Astrocyte of the spinal cord (primary cell): Measurements from ENCODE around the gene HSD17B11.
A peak's percentile ranks its signal among the peaks of the same experiment; 100 is the strongest.

ENCODE experiments used
- DNase-seq: peaks from one replicate; pipeline ENCODE4 v3.0.0; 2011; ENCODE audit warnings: low read depth, low spot score
- H3K4me3 ChIP-seq: 2 replicates; pipeline ENCODE4 v1.5.1; 2011; ENCODE audit warnings: low read depth, mild to moderate bottlenecking, low read length, moderate library complexity
- CTCF ChIP-seq: IDR thresholded peaks from 2 replicates; pipeline ENCODE4 v1.5.1; 2012; ENCODE audit warnings: low read depth, mild to moderate bottlenecking, low read length, inconsistent platforms
- in situ Hi-C: cut with HindIII; loops from 2 replicates; pipeline ENCODE4 v1.10.0; 2017; ENCODE audit warnings: low sequenced_read_pairs

HSD17B11 gene

GRCh38 chr4:87360338-87360935 is 30.6 kb downstream of the HSD17B11 start:
- DNase-seq = no peak
- in situ Hi-C loops = no loop called here
- H3K4me3 ChIP-seq = no peak overlapping the region

GRCh38 chr4:87359258-87359657 is 31.7 kb downstream of the HSD17B11 start:
- H3K4me3 ChIP-seq = no peak overlapping the region
- in situ Hi-C loops = no loop called here
- no peak for DNase-seq

More at GRCh38 chr4:87360338-87360935, 30.6 kb downstream of the HSD17B11 start:
- no peak for TF ChIP-seq CTCF

GRCh38 chr4:87356832-87357526 is 34.0 kb downstream of the HSD17B11 start:
- in situ Hi-C loops = no loop called here
- TF ChIP-seq CTCF = no peak
- no peak for DNase-seq
- no peak overlapping the region for H3K4me3 ChIP-seq

More at GRCh38 chr4:87359258-87359657, 31.7 kb downstream of the HSD17B11 start:
- TF ChIP-seq CTCF = no peak

- DNase-seq = peak; percentile 43
- in situ Hi-C loops = no loop called here
- TF ChIP-seq CTCF = no peak
- H3K4me3 ChIP-seq = no peak overlapping the region
Observed at GRCh38 chr4:87354168-87355102, 36.6 kb downstream of the HSD17B11 start.

GRCh38 chr4:87353592-87353991 is 37.4 kb downstream of the HSD17B11 start:
- TF ChIP-seq CTCF = peak; percentile 68
- DNase-seq = peak; percentile 67
- in situ Hi-C loops = no loop called here
- no peak overlapping the region for H3K4me3 ChIP-seq

- in situ Hi-C loops = no loop called here
- TF ChIP-seq CTCF = no peak
- H3K4me3 ChIP-seq = no peak overlapping the region
- no peak for DNase-seq
Observed at GRCh38 chr4:87345139-87345538, 45.8 kb downstream of the HSD17B11 start.
